Mucosa of rectum (tissue), 2 donors: ENCODE measurements around the gene DAPK1.
"Not testable (repeated sequence)": the region's sequence is repeated elsewhere in the genome, so short reads cannot be mapped to it uniquely, and the experiment has no call there.

Experiments
- H3K27ac ChIP-seq, 2 donors: one replicate each; pipeline ENCODE4 v1.7.0; 2013; ENCODE audit warnings: inconsistent platforms in 2 of 2, low read depth in 2 of 2, low read length in 2 of 2
- H3K27me3 ChIP-seq, 2 donors: one replicate each; pipeline ENCODE4 v1.7.0; 2013; ENCODE audit warnings: low read length in 2 of 2; ENCODE audit not compliant: control insufficient read depth in 2 of 2, insufficient read depth in 2 of 2
- H3K36me3 ChIP-seq, 2 donors: one replicate each; pipeline ENCODE4 v1.7.0; 2013; ENCODE audit warnings: low read length in 2 of 2; ENCODE audit not compliant: control insufficient read depth in 2 of 2, insufficient read depth in 2 of 2
- H3K4me1 ChIP-seq, 2 donors: one replicate each; pipeline ENCODE4 v1.7.0; 2013; ENCODE audit warnings: low read length in 2 of 2, mild to moderate bottlenecking in 1 of 2; ENCODE audit not compliant: control insufficient read depth in 2 of 2, insufficient read depth in 2 of 2
- H3K4me3 ChIP-seq, 2 donors: one replicate each; pipeline ENCODE4 v1.7.0; 2013; ENCODE audit warnings: low read length in 2 of 2
- H3K9ac ChIP-seq, 2 donors: one replicate each; pipeline ENCODE4 v1.7.0; 2013; ENCODE audit warnings: low read length in 2 of 2, low read depth in 1 of 2, mild to moderate bottlenecking in 1 of 2
- H3K9me3 ChIP-seq, 2 donors: one replicate each; pipeline ENCODE4 v1.7.0; 2013; ENCODE audit warnings: low read length in 2 of 2; ENCODE audit not compliant: control insufficient read depth in 2 of 2
- donor health status: healthy.
- donor health status: Normal muscosa, but diverticular disease.

DAPK1 gene

GRCh38 chr9:87498046-87498810 lies 561 bp downstream of the DAPK1 start:
- peak overlapping the region; percentile 67 to 75 for H3K4me3 ChIP-seq
- peaks cover 7 to 21% of the 10 kb centered on the region in 2 donors for H3K4me1 ChIP-seq
- no peaks in the 10 kb centered on the region for H3K9me3 ChIP-seq
- H3K27me3 ChIP-seq = peaks cover 0 to 8% of the 10 kb centered on the region in 2 donors
- peak overlapping the region; percentile 42 to 71 for H3K9ac ChIP-seq
- no peaks in the 10 kb centered on the region for H3K36me3 ChIP-seq
- peak overlapping the region; percentile 57 to 73 for H3K27ac ChIP-seq

- H3K27ac ChIP-seq = peak overlapping the region; percentile 57 to 73
- no peaks in the 10 kb centered on the region for H3K9me3 ChIP-seq
- peak overlapping the region; percentile 67 to 75 for H3K4me3 ChIP-seq
- H3K36me3 ChIP-seq = no peaks in the 10 kb centered on the region
- peak overlapping the region; percentile 10 to 71 for H3K9ac ChIP-seq
- peaks cover 7 to 21% of the 10 kb centered on the region in 2 donors for H3K4me1 ChIP-seq
- peaks cover 0 to 8% of the 10 kb centered on the region in 2 donors for H3K27me3 ChIP-seq
These were observed 1.2 kb downstream of the DAPK1 start for GRCh38 chr9:87498811-87499360.

DNA sequence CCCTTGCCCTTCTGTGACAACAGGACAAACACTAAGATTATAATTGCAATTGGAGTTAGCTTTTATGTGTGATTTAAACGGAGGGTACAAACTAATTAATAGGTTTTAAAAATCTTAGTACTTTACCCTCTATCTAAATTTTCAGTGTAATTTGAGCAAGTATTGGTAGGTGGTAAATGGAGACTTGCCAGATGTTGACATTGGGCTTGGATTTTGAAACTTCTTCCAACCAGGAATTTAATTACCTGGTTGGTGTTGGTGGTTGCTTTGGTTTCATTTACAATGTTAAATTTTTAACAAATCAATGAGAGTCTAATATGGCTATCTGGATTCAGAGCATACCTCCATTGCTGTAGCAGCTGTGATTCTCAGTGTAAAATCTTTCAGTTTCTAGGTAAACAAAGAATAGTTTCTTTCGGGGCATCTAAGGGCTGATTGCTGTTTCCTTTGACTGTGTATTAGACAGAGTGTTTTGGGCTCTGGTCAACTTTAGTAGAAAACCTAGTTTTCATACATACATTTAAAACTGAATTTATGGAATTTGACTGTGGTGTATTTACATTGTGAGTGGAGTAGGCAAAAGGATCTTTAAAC lies 1.9 kb downstream of the DAPK1 start:
- peak overlapping the region; percentile 67 to 75 for H3K4me3 ChIP-seq
- H3K9me3 ChIP-seq = no peaks in the 10 kb centered on the region
- peak overlapping the region in 1 of 2 donors; percentile 71 for H3K9ac ChIP-seq
- H3K27ac ChIP-seq = peak overlapping the region in 1 of 2 donors; percentile 57
- H3K4me1 ChIP-seq = peaks cover 7 to 21% of the 10 kb centered on the region in 2 donors
- no peaks in the 10 kb centered on the region for H3K36me3 ChIP-seq
- peaks cover 0 to 8% of the 10 kb centered on the region in 2 donors for H3K27me3 ChIP-seq

DNA sequence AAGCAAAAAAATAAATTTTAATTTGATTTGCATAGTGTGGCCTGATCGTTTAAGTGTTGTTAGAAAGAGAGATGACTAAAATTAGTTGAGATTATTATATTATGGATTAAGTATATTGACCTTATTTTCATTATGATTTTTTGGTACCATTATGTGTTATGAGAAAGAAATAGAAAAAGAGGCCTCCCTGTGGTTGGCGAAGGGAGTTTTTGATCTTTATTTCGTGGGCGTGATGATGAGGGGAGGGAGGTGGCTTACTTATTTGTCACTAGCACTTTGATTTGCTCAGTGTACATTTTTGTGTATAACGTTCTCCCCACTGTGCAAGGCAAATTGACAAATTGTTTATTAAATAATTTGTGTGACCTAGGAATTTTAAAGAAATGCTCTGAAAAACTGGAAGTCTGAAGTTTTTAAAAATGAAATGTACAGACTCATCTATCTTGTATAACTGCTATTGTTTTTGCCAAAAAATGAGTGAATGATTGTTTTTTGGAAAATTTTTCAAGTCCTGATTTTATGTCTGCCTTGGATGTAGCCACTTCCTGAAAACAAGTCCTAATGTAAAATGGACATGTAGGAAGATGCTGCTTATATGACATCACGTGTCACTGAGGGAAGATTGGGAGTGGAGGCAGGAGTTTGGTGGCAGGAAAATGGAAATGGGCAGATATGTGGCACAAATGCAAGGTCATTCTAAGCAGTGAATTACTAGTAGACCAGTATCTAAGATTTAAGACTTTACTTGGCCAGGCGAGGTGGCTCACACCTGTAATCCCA lies 3.0 kb downstream of the DAPK1 start:
- no peaks in the 10 kb centered on the region for H3K9me3 ChIP-seq
- peaks cover 0 to 8% of the 10 kb centered on the region in 2 donors for H3K27me3 ChIP-seq
- H3K4me3 ChIP-seq = peak overlapping the region in 1 of 2 donors; percentile 75
- no peaks in the 10 kb centered on the region for H3K36me3 ChIP-seq
- peaks cover 7 to 21% of the 10 kb centered on the region in 2 donors for H3K4me1 ChIP-seq
- H3K9ac ChIP-seq = no peak overlapping the region
- H3K27ac ChIP-seq = no peak overlapping the region

GRCh38 chr9:87501271-87501656 lies 3.6 kb downstream of the DAPK1 start:
- H3K27me3 ChIP-seq, H3K27ac ChIP-seq, H3K36me3 ChIP-seq, H3K9ac ChIP-seq, H3K4me3 ChIP-seq, H3K9me3 ChIP-seq: not testable (repeated sequence)
- peaks cover 7 to 21% of the 10 kb centered on the region in 2 donors for H3K4me1 ChIP-seq

GRCh38 chr9:87501806-87502205 lies 4.1 kb downstream of the DAPK1 start:
- peaks cover 7 to 21% of the 10 kb centered on the region in 2 donors for H3K4me1 ChIP-seq
- H3K4me3 ChIP-seq = no peak overlapping the region
- no peaks in the 10 kb centered on the region for H3K36me3 ChIP-seq
- peaks cover 0 to 5% of the 10 kb centered on the region in 2 donors for H3K27me3 ChIP-seq
- peak overlapping the region in 1 of 2 donors; percentile 11 for H3K27ac ChIP-seq
- no peak overlapping the region for H3K9ac ChIP-seq
- H3K9me3 ChIP-seq = no peaks in the 10 kb centered on the region

DNA sequence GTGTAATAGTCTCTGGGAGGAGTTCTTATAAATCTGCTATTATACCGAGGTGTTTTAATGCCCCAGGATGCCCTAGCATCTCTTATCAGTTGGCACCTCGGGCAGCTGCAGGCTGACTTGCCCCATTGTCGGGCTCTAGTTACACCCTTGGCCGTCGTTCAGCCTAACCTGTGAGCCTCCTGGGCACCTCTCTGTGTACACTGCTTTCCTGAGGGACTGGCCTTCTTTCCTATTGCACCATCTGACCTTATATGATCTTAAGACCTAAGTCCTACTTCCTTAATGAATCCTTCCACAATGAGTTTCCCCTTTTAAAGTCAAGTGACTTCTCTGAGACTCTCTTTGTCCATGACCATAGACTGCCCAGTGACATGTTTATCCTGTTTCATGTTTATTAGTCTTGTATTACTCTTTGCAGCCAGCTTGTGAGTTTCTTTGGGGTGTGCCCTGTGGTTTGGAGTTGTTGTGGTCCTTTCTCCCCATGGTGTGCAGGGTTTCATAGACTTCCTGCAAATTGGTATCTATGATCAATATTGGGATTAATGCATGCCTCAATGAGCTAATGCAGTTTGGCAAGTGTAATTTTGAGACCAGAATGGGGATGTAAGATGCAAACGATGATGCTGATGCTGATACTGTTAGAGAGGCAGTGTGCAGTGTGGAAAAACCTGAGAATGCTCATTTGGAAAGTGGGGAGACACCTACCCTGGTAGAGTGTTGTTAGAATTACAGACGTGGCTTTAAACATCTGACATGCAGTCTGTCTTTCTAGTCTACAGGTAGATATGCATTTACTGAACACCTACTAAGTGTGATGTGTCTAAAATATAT lies 4.9 kb downstream of the DAPK1 start:
- Histone ChIP-seq H3K4me1 (peaks cover 7 to 15% of the 10 kb centered on the region in 2 donors), H3K36me3 (no peaks in the 10 kb centered on the region), H3K9me3 (no peaks in the 10 kb centered on the region), H3K27me3 (no peaks in the 10 kb centered on the region), H3K27ac (peak overlapping the region; percentile 11 to 41), H3K4me3 (no peak overlapping the region), H3K9ac (no peak overlapping the region)

DNA sequence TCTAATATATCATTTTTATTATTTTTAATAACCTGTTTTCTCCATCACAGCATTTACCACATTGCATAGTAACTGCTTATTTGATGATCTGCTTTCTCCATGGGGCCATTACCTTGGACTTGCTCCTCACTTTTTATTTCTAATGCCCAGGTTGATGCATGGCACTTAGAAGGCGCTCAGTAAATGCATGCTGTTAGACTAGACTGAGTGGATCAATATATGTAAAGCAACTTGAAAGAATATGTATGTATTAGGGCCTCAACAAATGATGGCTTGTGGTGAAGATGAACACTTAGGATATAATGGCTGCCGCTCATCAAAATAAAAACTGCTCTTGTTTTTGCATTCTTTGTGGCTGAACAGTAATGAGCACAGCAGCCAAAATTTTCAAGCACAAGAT lies 5.8 kb downstream of the DAPK1 start:
- Histone ChIP-seq H3K9me3 (no peaks in the 10 kb centered on the region), H3K27me3 (no peaks in the 10 kb centered on the region), H3K4me1 (peaks cover 7 to 14% of the 10 kb centered on the region in 2 donors), H3K4me3 (no peak overlapping the region), H3K36me3 (no peaks in the 10 kb centered on the region), H3K27ac (no peak overlapping the region), H3K9ac (peak overlapping the region in 1 of 2 donors; percentile 17)

DNA sequence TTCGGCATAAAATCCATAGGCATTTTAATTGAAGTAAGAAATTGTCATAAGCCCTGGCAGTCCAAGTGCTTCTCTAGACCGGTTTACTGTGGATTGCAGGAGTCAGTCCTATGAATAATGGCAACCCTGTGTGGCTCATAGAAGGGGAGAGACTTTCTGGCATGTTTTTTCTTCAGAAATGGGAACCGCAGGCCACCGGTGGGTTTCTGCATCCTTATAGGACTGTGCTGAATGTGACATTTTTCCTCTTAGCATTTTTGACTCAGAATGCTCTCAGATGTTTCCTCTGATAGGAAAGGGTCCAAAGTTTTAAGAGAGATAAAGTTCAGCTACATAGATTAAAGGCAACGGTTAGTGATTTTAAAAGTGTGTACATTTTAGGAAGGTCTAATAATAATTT lies 6.3 kb downstream of the DAPK1 start:
- H3K27me3 ChIP-seq = no peaks in the 10 kb centered on the region
- no peaks in the 10 kb centered on the region for H3K9me3 ChIP-seq
- no peak overlapping the region for H3K4me3 ChIP-seq
- H3K36me3 ChIP-seq = no peaks in the 10 kb centered on the region
- H3K4me1 ChIP-seq = peaks cover 6 to 10% of the 10 kb centered on the region in 2 donors
- peak overlapping the region in 1 of 2 donors; percentile 17 for H3K9ac ChIP-seq
- no peak overlapping the region for H3K27ac ChIP-seq
